Gastroesophageal sphincter (tissue), 4 donors: ENCODE results near the gene C6orf132. TPM values are rescaled to one million over a fixed set of nuclear protein-coding genes. Genes with fewer than 3 reads are reported as not detected.
A peak's percentile ranks its signal among the peaks of the same experiment; 100 is the strongest.

Source experiments
- ATAC-seq: fragments of 150-250 bp; one replicate; pipeline ENCODE4 v1.9.1; 2016; ENCODE audit warnings: mild to moderate bottlenecking, moderate library complexity
- H3K27ac ChIP-seq, 4 donors: fragments of 200-600 bp; sonication (generic) in 3 of 4; 1 replicate in 3 of 4; 2 replicates in 1 of 4; pipeline ENCODE4 v1.5.1; 2016 to 2019
- H3K27me3 ChIP-seq: fragments of 200-600 bp; sonication (generic); one replicate; pipeline ENCODE4 v1.5.1; 2019
- H3K36me3 ChIP-seq, 2 donors: fragments of 200-600 bp; sonication (generic); one replicate each; pipeline ENCODE4 v1.5.1; 2019; ENCODE audit warnings: control low read depth in 1 of 2
- H3K4me1 ChIP-seq, 3 donors: fragments of 200-600 bp; sonication (generic); 1 replicate in 2 of 3; 2 replicates in 1 of 3; pipeline ENCODE4 v1.5.1; 2016 to 2019; ENCODE audit warnings: control low read depth in 2 of 3
- H3K4me3 ChIP-seq, 2 donors: fragments of 200-600 bp; sonication (generic); one replicate each; pipeline ENCODE4 v1.5.1; 2019; ENCODE audit warnings: mild to moderate bottlenecking in 1 of 2, moderate library complexity in 1 of 2
- H3K9me3 ChIP-seq, 3 donors: fragments of 200-600 bp; sonication (generic); one replicate each; pipeline ENCODE4 v1.5.1; 2017 to 2019; ENCODE audit warnings: control low read depth in 2 of 3
- CTCF ChIP-seq, 4 experiments: fragments of 200-600 bp in 2 of 4; fragments of 450-650 bp in 2 of 4; sonication (generic) in 1 of 4; IDR thresholded peaks; one replicate each; pipeline ENCODE4 v1.5.1; 2017 to 2019; ENCODE audit warnings: antibody characterized with exemption in 4 of 4, mild to moderate bottlenecking in 2 of 4, moderate library complexity in 2 of 4
- EP300 ChIP-seq: sonication (generic); formaldehyde crosslinking; IDR thresholded peaks from one replicate; pipeline ENCODE4 v1.6.1; 2017; ENCODE audit warnings: antibody characterized with exemption, mild to moderate bottlenecking
- POLR2A ChIP-seq, 2 donors: fragments of 450-650 bp; IDR thresholded peaks; one replicate each; pipeline ENCODE4 v1.6.1; 2017; ENCODE audit warnings: antibody characterized with exemption in 2 of 2, mild to moderate bottlenecking in 2 of 2, moderate library complexity in 1 of 2
- POLR2AphosphoS5 ChIP-seq: sonication (generic); formaldehyde crosslinking; IDR thresholded peaks from one replicate; pipeline ENCODE4 v1.6.1; 2017; ENCODE audit warnings: antibody characterized with exemption
- WGBS, 2 donors: methylation state at CpG; one replicate each; pipeline ENCODE4 v1.1.5; 2018; ENCODE audit warnings: low coverage in 1 of 2; 5-methylcytosine and 5-hydroxymethylcytosine counted together
- total RNA-seq, 4 donors: library from RNA; depleted of rRNA; stranded (reverse); fragments of >200 nt; gene quantifications; one replicate each; pipeline ENCODE4 v1.1.0, GENCODE V29; 2016

The C6orf132 gene
- total RNA-seq, 4 donors from 2014 or later: 0.93 to 12.1 (median 1.4) TPM

GRCh38 chr6:42103753-42104094 is 38.7 kb downstream of the C6orf132 start:
- no peak for TF ChIP-seq EP300
- TF ChIP-seq CTCF (IDR thresholded peaks at IDR 0.05): no peak
- no peak for TF ChIP-seq POLR2A (IDR thresholded peaks at IDR 0.05)
- TF ChIP-seq POLR2AphosphoS5: no peak
- H3K9me3 ChIP-seq: no peaks in the 10 kb centered on the region
- H3K4me1 ChIP-seq: peaks cover 0 to 24% (median 13%) of the 10 kb centered on the region in 3 donors
- peaks cover 42% of the 10 kb centered on the region for H3K27me3 ChIP-seq
- WGBS, 2 donors: 92% methylated on average over 2 of the region's 12 CpGs; no CpG with 5 or more reads in 1 of the 2 donors
- H3K4me3 ChIP-seq: peak overlapping the region in 1 of 2 donors; percentile 54
- peak overlapping the region in 1 of 4 donors; percentile 59 for H3K27ac ChIP-seq
- no peak for ATAC-seq
- H3K36me3 ChIP-seq: no peaks in the 10 kb centered on the region

GRCh38 chr6:42103216-42103615 is 39.2 kb downstream of the C6orf132 start:
- WGBS, 2 donors: 100% methylated on average over 1 of the region's 7 CpGs; no CpG with 5 or more reads in 1 of the 2 donors
- H3K9me3 ChIP-seq: no peaks in the 10 kb centered on the region
- peaks cover 42% of the 10 kb centered on the region for H3K27me3 ChIP-seq
- TF ChIP-seq EP300: no peak
- TF ChIP-seq CTCF (IDR thresholded peaks at IDR 0.05): no peak
- TF ChIP-seq POLR2A (IDR thresholded peaks at IDR 0.05): no peak
- no peak overlapping the region for H3K4me3 ChIP-seq
- no peak overlapping the region for H3K27ac ChIP-seq
- H3K4me1 ChIP-seq: peaks cover 0 to 24% (median 13%) of the 10 kb centered on the region in 3 donors
- ATAC-seq: no peak
- no peaks in the 10 kb centered on the region for H3K36me3 ChIP-seq

GRCh38 chr6:42101186-42101657 is 41.2 kb downstream of the C6orf132 start:
- ATAC-seq: no peak
- peaks cover 0 to 24% (median 13%) of the 10 kb centered on the region in 3 donors for H3K4me1 ChIP-seq
- H3K36me3 ChIP-seq: no peaks in the 10 kb centered on the region
- H3K4me3 ChIP-seq: no peak overlapping the region
- H3K27ac ChIP-seq: peak overlapping the region in 3 of 4 donors; percentile 1 to 23 (median 18)
- peaks cover 25% of the 10 kb centered on the region for H3K27me3 ChIP-seq
- no peaks in the 10 kb centered on the region for H3K9me3 ChIP-seq
- no peak for TF ChIP-seq POLR2A (IDR thresholded peaks at IDR 0.05)
- TF ChIP-seq CTCF (IDR thresholded peaks at IDR 0.05): no peak
- no peak for TF ChIP-seq POLR2AphosphoS5
- 57 to 68% methylated on average over 5 to 7 of the region's 8 CpGs for WGBS, 2 donors

- Histone ChIP-seq H3K4me3 (no peak overlapping the region), H3K27ac (peak overlapping the region in 3 of 4 donors; percentile 1 to 68 (median 25)), H3K36me3 (no peaks in the 10 kb centered on the region), H3K9me3 (no peaks in the 10 kb centered on the region), H3K4me1 (peaks cover 0 to 24% (median 13%) of the 10 kb centered on the region in 3 donors), H3K27me3 (peaks cover 15% of the 10 kb centered on the region)
- TF ChIP-seq POLR2AphosphoS5 (no peak), CTCF (IDR thresholded peaks at IDR 0.05) (no peak), EP300 (no peak), POLR2A (IDR thresholded peaks at IDR 0.05) (no peak)
- 56 to 60% methylated on average over 4 to 11 of the region's 14 CpGs for WGBS, 2 donors
- peak; percentile 34 for ATAC-seq
Measured at GRCh38 chr6:42100029-42100901, 42.2 kb downstream of the C6orf132 start.
